Heart left ventricle (tissue), 16 donors: ENCODE data around the gene NCDN. TPM values are rescaled to one million over a fixed set of nuclear protein-coding genes. Genes with fewer than 3 reads are reported as not detected.

Experiments
- ATAC-seq, 4 donors: fragments of 200-7000 bp; cut with Tn5 transposase; one replicate each; pipeline ENCODE4 v1.9.1; 2020 to 2022; ENCODE audit warnings: moderate library complexity in 4 of 4, mild to moderate bottlenecking in 3 of 4, moderate number of reproducible peaks in 1 of 4
- DNase-seq, 5 donors: peaks; one replicate each; pipeline ENCODE4 v3.0.0-alpha.2; 2020
- H3K27ac ChIP-seq, 12 donors: fragments of 200-600 bp; sonication (generic) in 4 of 12; one replicate each; pipeline versions ENCODE4 v1.5.0 to v1.8.0; 2016 to 2022; ENCODE audit warnings: mild to moderate bottlenecking in 2 of 12
- H3K27me3 ChIP-seq, 9 donors: fragments of 200-600 bp; sonication (generic) in 2 of 9; one replicate each; pipeline versions ENCODE4 v1.5.1 to v1.8.0; 2016 to 2022; ENCODE audit warnings: mild to moderate bottlenecking in 3 of 9
- H3K36me3 ChIP-seq, 9 donors: fragments of 200-600 bp; sonication (generic) in 2 of 9; one replicate each; pipeline versions ENCODE4 v1.5.0 to v1.8.0; 2018 to 2022; ENCODE audit warnings: mild to moderate bottlenecking in 2 of 9
- H3K4me1 ChIP-seq, 12 donors: fragments of 200-600 bp; sonication (generic) in 4 of 12; one replicate each; pipeline versions ENCODE4 v1.5.0 to v1.8.0; 2016 to 2022; ENCODE audit warnings: mild to moderate bottlenecking in 3 of 12
- H3K4me3 ChIP-seq, 12 donors: fragments of 200-600 bp; sonication (generic) in 4 of 12; one replicate each; pipeline versions ENCODE4 v1.5.0 to v1.8.0; 2017 to 2022; ENCODE audit warnings: mild to moderate bottlenecking in 9 of 12, moderate library complexity in 4 of 12
- H3K9me3 ChIP-seq, 12 donors: fragments of 200-600 bp; sonication (generic) in 4 of 12; one replicate each; pipeline versions ENCODE4 v1.5.0 to v1.8.0; 2016 to 2022; ENCODE audit warnings: mild to moderate bottlenecking in 1 of 12
- CTCF ChIP-seq, 12 donors: fragments of 200-600 bp; sonication (generic) in 4 of 12; IDR thresholded peaks; one replicate each; pipeline versions ENCODE4 v1.5.0 to v1.8.0; 2018 to 2022; ENCODE audit warnings: antibody characterized with exemption in 12 of 12, mild to moderate bottlenecking in 5 of 12
- POLR2A ChIP-seq, 2 donors: fragments of 450-650 bp; IDR thresholded peaks; one replicate each; pipeline ENCODE4 v1.6.1; 2017; ENCODE audit warnings: antibody characterized with exemption in 2 of 2, mild to moderate bottlenecking in 2 of 2, moderate library complexity in 2 of 2
- WGBS, 4 donors: extraction: QIAGEN DNeasy Blood & Tissue Kit in 2 of 4; methylation state at CpG; one replicate each; pipeline versions ENCODE4 v1.1.5 to v1.1.7; 2013 to 2018; 5-methylcytosine and 5-hydroxymethylcytosine counted together
- intact Hi-C, 10 donors: fragments of 100-400 bp; cut with DNase I; formaldehyde crosslinking; loops; one replicate each; pipeline versions ENCODE4 v1.11.1 to v1.14.2; 2022
- polyA plus RNA-seq, 2 donors: library from polyadenylated mRNA; stranded (reverse); fragments of 200-250 nt; gene quantifications; one replicate each; pipeline ENCODE4 v1.2.3, GENCODE V29; 2013
- total RNA-seq, 9 donors: library from RNA; depleted of rRNA in 2 of 9; stranded (reverse); fragments of >200 nt in 2 of 9; fragmentation: NEBNext Ultra II Directional in 3 of 9; extraction: Animal tissue kit (Norgen Biotek cat#: 25700) in 3 of 9; gene quantifications; one replicate each; pipeline versions ENCODE4 v1.1.0 to v1.2.4, GENCODE V29; 2016 to 2023
- donor health status: ischemic (EF 13 %, LVEDD 7.1; RV severe dilation, severe dysfunction).
- donor health status: healthy with polysubstance abuse.
- donor health status: DM: no; HTN: yes; CAD: no.
- donor health status: DM: no; HTN: no; CAD: no.
- donor health status: ischemic (EF 25% LVEDD 6.9; RV normal size, moderate dysfunction).
- donor health status: ischemic (EF 25% LVEDD 5.7; RV mildly dilated, moderate dysfunction).
- donor health status: healthy.
- donor health status: DM: yes; HTN: yes; CAD: no.
- donor health status: ischemic (EF 35%, LVEDD 5.7; RV mildly dilated, moderate dysfunction).
- donor health status: nonischemic (EF 11% LVEDD 7.7; RV severe dilation, severe dysfunction).
- donor health status: DM: yes; HTN: yes; CAD: no.
- donor health status: PGD.
- donor health status: ischemic (EF 29% LVEDD 5.4; RV normal size, mild dysfunction).
- donor health status: nonischemic (EF 23%, LVEDD 6.1; RV moderate dilation, normal function).

The NCDN gene
- total and polyA plus RNA-seq, 11 donors = 14.6 to 44.4 (median 31.8) TPM

GRCh38 chr1:35595684-35596083 is 38.1 kb downstream of the NCDN start:
- DNase-seq (no peak), ATAC-seq (no peak)
- no peak overlapping the region for H3K4me3 ChIP-seq
- H3K27ac ChIP-seq = no peak overlapping the region
- no peaks in the 10 kb centered on the region for H3K4me1 ChIP-seq
- no peaks in the 10 kb centered on the region for H3K9me3 ChIP-seq
- 93 to 99% (median 94%) methylated on average over 7 of the region's 7 CpGs for WGBS, 4 donors
- H3K36me3 ChIP-seq = peaks cover 0 to 27% (median 18%) of the 10 kb centered on the region in 9 donors
- TF ChIP-seq CTCF (IDR thresholded peaks at IDR 0.05) = no peak
- TF ChIP-seq POLR2A (IDR thresholded peaks at IDR 0.05) = no peak
- intact Hi-C loops = loop anchor here in 1 of 10 donors (1.0 kb wide), 1 partner anchor 33 kb away; no protein-coding TSS in a partner anchor
- H3K27me3 ChIP-seq = no peaks in the 10 kb centered on the region

GRCh38 chr1:35597870-35598269 is 40.3 kb downstream of the NCDN start:
- Histone ChIP-seq H3K36me3 (peaks cover 0 to 43% (median 37%) of the 10 kb centered on the region in 9 donors), H3K27ac (no peak overlapping the region), H3K4me3 (no peak overlapping the region), H3K4me1 (no peaks in the 10 kb centered on the region), H3K9me3 (no peaks in the 10 kb centered on the region), H3K27me3 (no peaks in the 10 kb centered on the region)
- DNase-seq (no peak), ATAC-seq (no peak)
- intact Hi-C loops = no loop called here
- TF ChIP-seq POLR2A (IDR thresholded peaks at IDR 0.05) = no peak
- no peak for TF ChIP-seq CTCF (IDR thresholded peaks at IDR 0.05)
- 85 to 92% (median 89%) methylated on average over 5 of the region's 5 CpGs for WGBS, 4 donors

- Histone ChIP-seq H3K4me3 (no peak overlapping the region), H3K9me3 (no peaks in the 10 kb centered on the region), H3K27me3 (no peaks in the 10 kb centered on the region), H3K4me1 (no peaks in the 10 kb centered on the region), H3K36me3 (peaks cover 0 to 54% (median 47%) of the 10 kb centered on the region in 9 donors), H3K27ac (no peak overlapping the region)
- intact Hi-C loops = no loop called here
- 85 to 90% (median 85%) methylated on average over 2 of the region's 2 CpGs for WGBS, 4 donors
- DNase-seq = no peak
- ATAC-seq = no peak
- TF ChIP-seq CTCF (IDR thresholded peaks at IDR 0.05) = no peak
- TF ChIP-seq POLR2A (IDR thresholded peaks at IDR 0.05) = no peak
Observed at GRCh38 chr1:35598895-35599294, 41.3 kb downstream of the NCDN start.

- Histone ChIP-seq H3K9me3 (no peaks in the 10 kb centered on the region), H3K36me3 (peaks cover 0 to 59% (median 52%) of the 10 kb centered on the region in 9 donors), H3K4me1 (no peaks in the 10 kb centered on the region), H3K27ac (no peak overlapping the region), H3K4me3 (no peak overlapping the region), H3K27me3 (no peaks in the 10 kb centered on the region)
- intact Hi-C loops = no loop called here
- 82 to 89% (median 87%) methylated on average over 3 of the region's 3 CpGs for WGBS, 4 donors
- no peak for ATAC-seq
- TF ChIP-seq CTCF (IDR thresholded peaks at IDR 0.05) (no peak), POLR2A (IDR thresholded peaks at IDR 0.05) (no peak)
- DNase-seq = no peak
Observed at GRCh38 chr1:35599411-35599810, 41.8 kb downstream of the NCDN start.
